ENCODE results near the gene CXCL14.
A peak's percentile ranks its signal among the peaks of the same experiment; 100 is the strongest.

Gene CXCL14

DNA sequence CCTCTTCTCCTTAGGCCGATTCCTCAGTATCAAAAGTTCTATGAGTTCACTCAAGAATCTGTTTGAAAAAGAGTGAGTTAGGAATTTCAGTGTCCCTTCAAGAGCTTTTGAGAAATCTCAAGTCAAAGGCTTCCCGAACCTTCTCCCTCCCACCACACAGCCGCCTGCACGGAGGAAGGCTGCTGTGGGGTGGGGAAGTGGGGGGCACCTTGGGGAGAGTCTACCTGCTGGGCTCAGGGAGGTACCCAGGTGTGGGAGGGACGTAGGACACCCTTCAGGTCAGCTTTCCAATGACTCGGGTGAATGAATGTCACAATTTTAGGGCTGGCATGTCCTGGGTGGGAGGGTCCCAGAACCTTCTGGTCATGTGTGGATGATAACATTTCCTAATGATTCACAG is 17.5 kb downstream of the CXCL14 start:
- H3K4me2 ChIP-seq (ENCODE audit: low read length), result no peak overlapping the region
- H4K20me1 ChIP-seq (ENCODE audit: control insufficient read depth, insufficient read depth, low read depth, low read length), result no peaks in the 10 kb centered on the region

DNA sequence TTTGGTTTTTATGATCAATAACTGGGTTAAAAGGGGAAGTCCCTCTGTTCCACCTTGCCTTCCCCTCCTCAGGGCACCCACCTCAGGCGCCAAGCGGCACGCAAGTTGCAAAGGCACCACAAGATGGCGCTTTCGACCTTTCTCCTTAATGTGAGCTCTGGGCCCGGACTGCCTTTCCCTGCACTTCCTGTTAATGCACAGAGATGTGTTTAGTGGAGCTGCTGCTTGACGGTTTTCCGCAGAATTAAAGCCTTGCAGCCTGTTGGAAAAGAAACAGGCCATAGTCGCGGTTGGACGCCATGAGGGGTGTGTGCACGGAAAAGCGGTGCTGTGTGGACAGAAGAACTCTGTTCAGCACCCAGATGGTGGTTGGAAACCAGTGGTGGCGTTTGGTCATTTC is 17.9 kb downstream of the CXCL14 start:
- Histone ChIP-seq H3K9me2 (replicated peaks; ENCODE audit: control insufficient read depth, low read length) (no peaks in the 10 kb centered on the region), H3K79me2 (ENCODE audit: control insufficient read depth, low read length) (no peaks in the 10 kb centered on the region), H3K4me2 (ENCODE audit: low read length) (no peak overlapping the region), H3K27ac (ENCODE audit: low read depth, low read length) (no peak overlapping the region), H3F3A (ENCODE audit: control insufficient read depth, insufficient read depth) (no peaks in the 10 kb centered on the region), H3K36me3 (ENCODE audit: control insufficient read depth, low read length) (no peaks in the 10 kb centered on the region), H3K4me1 (ENCODE audit: control insufficient read depth, low read length) (peaks cover 3% of the 10 kb centered on the region; the same call in 1 of the 2 replicates), H3K27me3 (ENCODE audit: control insufficient read depth, low read length) (peaks cover 14% of the 10 kb centered on the region), H3K4me3 (ENCODE audit: low read length) (no peak overlapping the region), H4K20me1 (ENCODE audit: control insufficient read depth, insufficient read depth, low read depth, low read length) (no peaks in the 10 kb centered on the region), H3K9me3 (ENCODE audit: control insufficient read depth, insufficient read depth, low read length) (no peaks in the 10 kb centered on the region)
- TF ChIP-seq, protein P1, sequence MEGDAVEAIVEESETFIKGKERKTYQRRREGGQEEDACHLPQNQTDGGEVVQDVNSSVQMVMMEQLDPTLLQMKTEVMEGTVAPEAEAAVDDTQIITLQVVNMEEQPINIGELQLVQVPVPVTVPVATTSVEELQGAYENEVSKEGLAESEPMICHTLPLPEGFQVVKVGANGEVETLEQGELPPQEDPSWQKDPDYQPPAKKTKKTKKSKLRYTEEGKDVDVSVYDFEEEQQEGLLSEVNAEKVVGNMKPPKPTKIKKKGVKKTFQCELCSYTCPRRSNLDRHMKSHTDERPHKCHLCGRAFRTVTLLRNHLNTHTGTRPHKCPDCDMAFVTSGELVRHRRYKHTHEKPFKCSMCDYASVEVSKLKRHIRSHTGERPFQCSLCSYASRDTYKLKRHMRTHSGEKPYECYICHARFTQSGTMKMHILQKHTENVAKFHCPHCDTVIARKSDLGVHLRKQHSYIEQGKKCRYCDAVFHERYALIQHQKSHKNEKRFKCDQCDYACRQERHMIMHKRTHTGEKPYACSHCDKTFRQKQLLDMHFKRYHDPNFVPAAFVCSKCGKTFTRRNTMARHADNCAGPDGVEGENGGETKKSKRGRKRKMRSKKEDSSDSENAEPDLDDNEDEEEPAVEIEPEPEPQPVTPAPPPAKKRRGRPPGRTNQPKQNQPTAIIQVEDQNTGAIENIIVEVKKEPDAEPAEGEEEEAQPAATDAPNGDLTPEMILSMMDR (IDR thresholded peaks at IDR 0.05; ENCODE audit: low read depth, low read length, poor library complexity, severe bottlenecking), result peak; percentile 85
- TF ChIP-seq EZH2phosphoT487 (IDR thresholded peaks at IDR 0.05; ENCODE audit: borderline replicate concordance, low read length), result no peak

More for the DNA sequence above, 17.5 kb downstream of the CXCL14 start:
- Histone ChIP-seq H3K4me1 (ENCODE audit: control insufficient read depth, low read length) (peaks cover 3% of the 10 kb centered on the region; the same call in 1 of the 2 replicates), H3K4me3 (ENCODE audit: low read length) (no peak overlapping the region), H3F3A (ENCODE audit: control insufficient read depth, insufficient read depth) (no peaks in the 10 kb centered on the region), H3K36me3 (ENCODE audit: control insufficient read depth, low read length) (no peaks in the 10 kb centered on the region), H3K9me3 (ENCODE audit: control insufficient read depth, insufficient read depth, low read length) (no peaks in the 10 kb centered on the region), H3K27ac (ENCODE audit: low read depth, low read length) (no peak overlapping the region), H3K79me2 (ENCODE audit: control insufficient read depth, low read length) (no peaks in the 10 kb centered on the region), H3K27me3 (ENCODE audit: control insufficient read depth, low read length) (peaks cover 14% of the 10 kb centered on the region), H3K9me2 (replicated peaks; ENCODE audit: control insufficient read depth, low read length) (no peaks in the 10 kb centered on the region)
- TF ChIP-seq, protein P1 (IDR thresholded peaks at IDR 0.05; ENCODE audit: low read depth, low read length, poor library complexity, severe bottlenecking), result no peak
- TF ChIP-seq EZH2phosphoT487 (IDR thresholded peaks at IDR 0.05; ENCODE audit: borderline replicate concordance, low read length), result no peak

DNA sequence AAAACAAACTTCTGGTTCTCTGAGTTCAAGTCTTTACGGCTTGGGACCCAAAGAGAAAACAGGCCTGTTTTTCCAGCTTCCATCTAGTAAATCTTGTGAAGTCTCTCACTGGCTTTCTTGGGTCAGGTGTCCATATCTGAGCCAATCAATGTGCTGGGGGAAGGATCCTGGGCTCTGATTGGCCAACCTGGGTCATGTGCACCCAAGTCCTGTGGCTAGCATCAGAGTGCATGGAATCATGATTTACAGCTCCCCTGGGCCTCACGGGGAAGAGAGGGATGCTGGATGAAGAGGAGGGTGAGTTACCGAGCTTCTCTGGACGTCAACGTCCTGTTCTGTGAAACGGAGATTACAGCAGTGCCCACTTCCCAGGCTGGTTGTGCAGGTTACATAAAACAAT is 19.4 kb downstream of the CXCL14 start:
- Histone ChIP-seq H3F3A (ENCODE audit: control insufficient read depth, insufficient read depth) (no peaks in the 10 kb centered on the region), H3K9me2 (replicated peaks; ENCODE audit: control insufficient read depth, low read length) (no peaks in the 10 kb centered on the region), H3K4me3 (ENCODE audit: low read length) (no peak overlapping the region), H3K36me3 (ENCODE audit: control insufficient read depth, low read length) (no peaks in the 10 kb centered on the region), H3K4me2 (ENCODE audit: low read length) (no peak overlapping the region), H3K4me1 (ENCODE audit: control insufficient read depth, low read length) (peaks cover 3% of the 10 kb centered on the region; the same call in 1 of the 2 replicates), H3K9me3 (ENCODE audit: control insufficient read depth, insufficient read depth, low read length) (no peaks in the 10 kb centered on the region), H3K79me2 (ENCODE audit: control insufficient read depth, low read length) (no peaks in the 10 kb centered on the region), H3K27ac (ENCODE audit: low read depth, low read length) (no peak overlapping the region), H4K20me1 (ENCODE audit: control insufficient read depth, insufficient read depth, low read depth, low read length) (no peaks in the 10 kb centered on the region), H3K27me3 (ENCODE audit: control insufficient read depth, low read length) (peaks cover 12% of the 10 kb centered on the region; the same call in 1 of the 2 replicates)
- TF ChIP-seq, protein P1 (IDR thresholded peaks at IDR 0.05; ENCODE audit: low read depth, low read length, poor library complexity, severe bottlenecking), result no peak
- no peak for TF ChIP-seq EZH2phosphoT487 (IDR thresholded peaks at IDR 0.05; ENCODE audit: borderline replicate concordance, low read length)
